IPS DF 4.7 (cell line): ENCODE results near the gene SNHG17.
A peak's percentile ranks its signal among the peaks of the same experiment; 100 is the strongest.
"Not testable (repeated sequence)": the region's sequence is repeated elsewhere in the genome, so short reads cannot be mapped to it uniquely, and the experiment has no call there.

Source experiments
- DNase-seq: peaks from one replicate; pipeline ENCODE4 v3.0.0-alpha.2; 2013; ENCODE audit warnings: low spot score; ENCODE audit errors: extremely low read depth

Gene SNHG17

DNA sequence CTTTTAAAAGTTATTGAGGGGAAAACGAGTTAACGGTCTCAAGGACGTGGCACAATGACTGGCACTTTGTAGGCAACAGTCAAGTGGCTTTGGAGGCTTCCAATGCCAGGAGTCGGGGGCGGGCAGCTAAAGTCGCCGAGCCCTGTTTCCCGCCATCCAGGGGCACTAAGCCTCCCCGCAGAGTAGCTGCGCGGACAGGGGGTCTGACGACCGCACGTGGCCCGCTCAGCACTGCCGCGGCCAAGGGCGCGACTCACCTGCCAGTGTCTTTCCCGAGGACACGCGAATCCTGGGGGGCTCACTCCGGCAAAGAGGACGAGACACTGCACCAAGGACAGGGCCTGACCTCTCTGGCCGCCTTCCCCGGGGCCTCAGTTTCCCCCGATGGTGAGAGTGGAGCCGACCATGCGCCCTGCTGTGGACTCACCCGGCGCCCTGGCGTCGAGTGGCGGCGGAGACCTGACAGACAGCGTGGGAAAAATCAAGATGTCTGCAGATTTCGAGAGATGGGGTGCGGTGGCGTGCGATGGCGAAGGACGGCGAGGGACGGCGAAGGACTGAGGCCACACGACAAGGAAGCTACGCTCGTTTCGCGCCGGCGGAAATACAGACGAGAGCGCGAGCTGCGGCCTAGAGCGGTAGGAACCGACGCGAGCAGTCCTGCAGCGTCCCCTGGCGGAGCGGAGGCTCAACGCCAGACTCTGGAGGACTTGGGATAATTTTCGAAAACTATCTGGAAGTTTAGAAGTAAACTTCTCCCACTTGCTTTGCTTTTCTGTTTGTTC, at the start of gene SNHG17:
TSS of gene SNHG17 (minus strand) at position 559 of the 785 bp plus-strand sequence.
- peak; percentile 56 for DNase-seq

DNA sequence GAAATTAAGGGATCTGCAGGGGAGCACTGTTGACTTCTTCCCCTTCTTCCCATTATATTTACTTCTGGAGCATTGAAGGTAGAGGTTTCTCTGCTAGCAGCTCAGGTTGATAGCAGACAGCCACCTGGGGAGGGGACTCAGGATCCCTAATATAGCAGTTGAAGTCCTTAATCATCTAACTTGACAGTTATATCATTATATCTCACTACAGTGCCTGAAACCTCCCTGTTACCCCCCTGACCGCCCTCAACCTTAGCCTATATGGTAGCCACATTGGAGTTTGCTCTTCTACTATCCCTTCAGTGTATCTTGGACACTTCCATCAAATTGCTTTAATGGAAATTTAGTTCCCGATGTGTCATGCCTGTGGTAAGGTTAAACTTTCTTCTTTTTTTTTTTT, 44.5 kb upstream of the SNHG17 start:
- DNase-seq = no peak

DNA sequence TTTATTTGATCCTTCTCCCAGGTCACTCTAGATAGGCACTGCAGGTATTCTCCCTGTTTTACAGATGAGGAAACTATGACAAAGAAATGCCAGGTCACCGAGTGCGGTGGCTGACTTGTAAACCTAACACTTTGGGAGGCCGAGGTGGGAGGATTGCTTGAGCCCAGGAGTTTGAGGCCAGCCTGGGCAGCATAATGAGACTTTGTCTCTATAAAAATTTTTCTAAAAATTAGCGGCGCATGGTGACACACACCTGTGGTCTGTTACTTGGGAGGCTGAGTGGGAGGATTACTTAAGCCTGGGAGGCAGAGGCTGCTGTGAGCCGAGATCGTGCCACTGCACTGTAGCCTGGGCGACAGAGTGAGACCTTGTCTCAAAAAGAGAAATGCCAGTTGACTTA, 42.6 kb upstream of the SNHG17 start:
- DNase-seq = no peak

DNA sequence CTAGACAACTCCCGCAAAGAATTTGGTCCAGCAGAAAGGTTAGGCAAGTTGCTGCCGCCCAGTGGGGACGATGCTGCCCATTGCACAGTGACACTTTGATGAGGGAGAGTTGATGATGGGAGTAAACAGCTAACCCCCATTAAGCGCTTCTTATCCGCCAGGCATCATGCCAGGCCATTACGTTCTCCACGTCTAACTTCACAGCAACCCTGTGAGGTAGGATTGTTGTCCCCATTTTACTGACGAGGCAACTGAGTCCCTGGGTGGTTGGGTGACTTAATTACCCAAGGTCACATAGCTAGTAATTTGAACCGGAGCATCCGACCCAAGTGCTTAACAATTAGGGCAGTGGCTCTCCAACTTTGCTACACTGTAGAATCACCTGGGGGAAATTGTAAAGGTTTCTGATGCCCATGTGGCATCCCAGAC, 38.3 kb upstream of the SNHG17 start:
- no peak for DNase-seq

DNA sequence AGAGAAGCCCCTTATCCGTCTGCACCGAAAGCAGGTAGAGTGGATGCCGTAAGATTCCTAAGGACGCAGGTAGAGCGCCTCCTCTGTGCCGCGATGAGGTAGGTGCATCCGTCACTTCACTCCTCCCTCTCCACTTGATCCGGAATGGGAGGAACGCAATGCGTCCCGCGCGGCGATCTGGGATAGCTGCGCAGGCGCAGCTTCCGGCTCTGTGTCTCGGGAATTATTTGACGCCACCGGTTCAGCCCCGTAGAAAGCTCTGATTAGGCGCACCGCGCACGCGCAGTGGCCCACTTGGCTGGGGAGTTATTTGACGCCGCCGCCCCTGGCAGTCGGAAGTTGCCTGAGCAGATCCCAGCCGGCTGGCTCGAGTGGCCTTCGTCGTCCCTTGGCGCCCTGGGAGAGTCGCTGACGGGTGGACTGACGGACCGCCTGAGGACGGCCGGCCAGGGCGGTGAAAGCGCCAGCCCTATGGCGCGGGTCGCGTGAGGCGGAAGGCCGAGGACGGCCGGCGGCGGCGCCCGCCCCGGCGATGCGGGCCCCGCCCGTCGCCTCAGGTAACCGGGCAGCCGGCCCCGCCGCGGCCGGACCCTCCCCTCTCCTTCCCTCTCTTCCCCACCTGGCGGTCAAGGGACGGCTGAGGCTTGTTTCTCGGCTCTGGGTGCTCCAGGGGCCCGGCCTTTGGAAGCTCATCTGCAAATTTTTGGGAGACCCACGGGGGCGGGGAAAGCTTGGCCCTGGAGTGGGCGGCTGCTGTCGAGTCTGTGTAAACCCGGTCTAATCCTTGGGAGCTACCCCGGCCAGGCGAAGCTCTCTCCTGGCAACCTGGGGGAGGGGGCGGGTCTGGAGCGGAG, 37.6 kb upstream of the SNHG17 start, which contains the start of gene RALGAPB:
TSS of gene RALGAPB (plus strand) at position 331 of the 854 bp plus-strand sequence. CDS start 15,590 bp downstream, outside the sequence.
- peak; percentile 99 for DNase-seq

DNA sequence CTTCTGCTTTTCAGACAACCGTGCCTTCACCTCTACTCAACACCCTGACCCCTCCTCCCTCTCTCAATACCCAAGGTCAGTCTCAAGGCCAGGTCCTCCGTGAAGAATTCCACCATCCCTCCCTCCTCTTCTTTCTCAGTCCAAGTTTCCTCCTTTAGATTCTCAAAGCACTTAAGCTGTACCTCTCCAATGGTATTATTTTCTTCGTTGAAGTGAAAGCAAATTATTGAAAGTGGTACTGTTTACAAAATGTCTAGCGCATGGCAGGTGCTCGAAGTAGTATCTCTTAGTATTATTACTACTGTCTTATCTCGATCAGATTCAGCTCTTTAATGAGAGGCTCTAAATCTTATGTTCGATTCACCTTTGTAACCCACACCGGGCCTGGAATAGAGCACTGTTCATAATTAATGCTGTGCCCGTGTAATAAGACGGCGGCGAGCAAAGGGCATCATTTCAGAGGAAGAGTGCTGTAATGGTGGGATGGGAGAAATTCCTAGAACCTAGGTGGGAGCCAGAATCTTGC, 36.9 kb upstream of the SNHG17 start:
- DNase-seq = no peak

DNA sequence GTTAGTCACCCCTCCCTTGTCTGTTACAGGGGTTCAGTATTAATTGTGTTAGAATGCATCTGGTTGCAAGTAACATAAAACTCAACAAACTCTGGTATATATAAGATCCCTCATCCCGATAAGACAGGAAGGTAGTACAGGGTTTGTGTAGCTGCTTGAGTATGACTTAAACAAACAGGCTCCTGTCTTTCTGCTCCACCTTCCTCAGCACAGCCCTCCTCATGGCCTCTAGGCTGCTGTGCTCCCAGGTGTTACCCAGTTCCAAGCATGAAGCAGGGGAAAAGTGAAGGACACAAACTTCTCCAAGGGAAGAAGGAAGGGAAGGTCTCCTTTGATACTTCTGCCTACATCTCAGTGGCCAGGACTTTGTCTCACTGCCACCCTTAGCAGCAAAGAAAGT, 36.1 kb upstream of the SNHG17 start:
- no peak for DNase-seq

DNA sequence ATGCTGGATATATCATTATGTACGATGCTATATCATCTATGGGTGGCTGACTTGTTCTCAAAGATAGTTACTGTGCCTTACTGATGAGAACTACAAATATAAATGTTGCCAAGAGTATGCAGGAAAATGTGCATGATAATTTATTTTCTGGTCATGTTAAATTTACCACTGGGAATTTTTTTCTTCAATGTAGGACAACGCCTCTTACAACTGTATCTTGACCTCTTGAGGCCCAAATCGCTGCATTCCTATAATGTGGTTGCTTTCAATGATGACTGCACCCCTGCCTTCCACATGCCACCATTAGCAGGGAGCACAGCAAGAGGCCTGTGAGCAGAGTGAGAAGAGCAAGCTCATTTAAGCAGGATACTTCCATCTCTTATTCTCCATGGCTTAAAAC, 31.9 kb upstream of the SNHG17 start:
- DNase-seq = no peak

DNA sequence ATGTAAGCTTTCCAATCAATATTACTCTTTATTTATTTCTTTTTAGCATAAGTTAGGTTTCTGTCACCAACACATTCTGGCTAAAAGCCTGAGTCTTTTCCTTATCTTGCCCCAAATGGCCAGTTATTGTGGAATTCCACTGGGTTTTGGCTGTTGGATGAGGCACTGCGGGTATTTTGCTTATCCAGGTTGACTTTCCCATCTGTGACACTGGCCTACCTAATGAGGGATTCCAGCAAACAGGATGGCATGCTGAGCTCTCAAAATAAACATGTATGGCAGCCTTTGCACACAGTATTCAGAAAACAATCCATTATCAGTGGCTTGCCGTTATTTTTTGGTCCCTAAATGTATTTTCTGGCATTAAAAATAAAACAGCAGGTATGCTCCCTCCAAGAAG, 31.0 kb upstream of the SNHG17 start:
- DNase-seq = no peak

DNA sequence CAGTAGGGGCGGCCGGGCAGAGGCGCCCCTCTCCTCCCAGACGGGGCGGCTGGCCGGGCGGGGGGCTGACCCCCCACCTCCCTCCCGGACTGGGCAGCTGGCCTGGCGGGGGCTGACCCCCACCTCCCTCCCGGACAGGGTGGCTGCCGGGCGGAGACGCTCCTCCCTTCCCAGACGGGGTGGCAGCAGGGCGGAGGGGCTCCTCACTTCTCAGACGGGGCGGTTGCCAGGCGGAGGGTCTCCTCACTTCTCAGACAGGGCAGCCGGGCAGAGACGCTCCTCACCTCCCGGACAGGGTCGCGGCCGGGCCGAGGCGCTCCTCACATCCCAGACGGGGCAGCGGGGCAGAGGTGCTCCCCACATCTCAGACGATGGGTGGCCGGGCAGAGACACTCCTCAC, 26.4 kb upstream of the SNHG17 start:
- not testable (repeated sequence) for DNase-seq

DNA sequence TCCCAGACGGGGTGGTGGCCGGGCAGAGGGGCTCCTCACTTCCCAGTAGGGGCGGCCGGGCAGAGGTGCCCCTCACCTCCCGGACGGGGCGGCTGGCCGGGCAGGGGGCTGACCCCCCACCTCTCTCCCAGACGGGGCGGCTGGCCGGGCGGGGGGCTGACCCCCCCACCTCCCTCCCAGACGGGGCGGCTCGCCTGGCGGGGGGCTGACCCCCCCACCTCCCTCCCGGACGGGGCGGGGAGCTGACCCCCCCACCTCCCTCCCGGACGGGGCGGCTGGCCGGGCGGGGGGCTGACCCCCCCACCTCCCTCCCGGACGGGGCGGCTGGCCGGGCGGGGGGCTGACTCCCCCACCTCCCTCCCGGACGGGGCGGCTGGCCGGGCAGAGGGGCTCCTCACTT, 26.0 kb upstream of the SNHG17 start:
- not testable (repeated sequence) for DNase-seq

DNA sequence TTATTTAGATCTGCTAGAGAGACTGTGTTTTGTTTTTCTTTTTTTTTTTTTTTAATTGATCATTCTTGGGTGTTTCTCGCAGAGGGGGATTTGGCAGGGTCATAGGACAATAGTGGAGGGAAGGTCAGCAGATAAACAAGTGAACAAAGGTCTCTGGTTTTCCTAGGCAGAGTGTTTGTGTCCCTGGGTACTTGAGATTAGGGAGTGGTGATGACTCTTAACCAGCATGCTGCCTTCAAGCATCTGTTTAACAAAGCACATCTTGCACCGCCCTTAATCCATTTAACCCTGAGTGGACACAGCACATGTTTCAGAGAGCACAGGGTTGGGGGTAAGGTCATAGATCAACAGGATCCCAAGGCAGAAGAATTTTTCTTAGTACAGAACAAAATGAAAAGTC, 25.5 kb upstream of the SNHG17 start:
- not testable (repeated sequence) for DNase-seq

DNA sequence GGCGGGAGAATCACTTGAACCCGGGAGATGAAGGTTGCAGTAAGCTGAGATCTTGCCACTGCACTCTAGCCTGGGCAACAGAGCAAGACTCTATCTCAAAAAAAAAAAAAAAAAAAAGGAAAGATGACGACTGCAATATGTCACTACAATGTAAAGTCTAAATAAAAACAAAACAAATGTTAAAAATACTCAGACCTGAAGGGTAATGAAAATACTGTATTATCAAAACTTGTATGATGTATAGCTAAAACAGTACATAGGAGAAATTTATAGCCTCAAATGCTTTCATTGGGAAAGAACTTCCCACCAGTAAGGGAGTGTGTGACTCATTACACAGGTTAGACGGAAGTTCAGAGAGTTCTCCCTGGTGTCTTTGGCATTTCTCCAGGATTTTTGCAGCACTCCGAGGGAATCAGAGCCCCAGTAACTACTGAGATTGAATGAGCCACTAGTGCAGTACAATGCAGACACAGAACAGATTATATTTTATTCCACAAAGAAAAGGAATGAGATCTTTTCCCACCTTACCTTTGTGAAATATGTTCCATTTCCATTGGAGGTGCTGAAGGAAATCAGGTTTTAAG, 25.0 kb upstream of the SNHG17 start:
- no peak for DNase-seq

DNA sequence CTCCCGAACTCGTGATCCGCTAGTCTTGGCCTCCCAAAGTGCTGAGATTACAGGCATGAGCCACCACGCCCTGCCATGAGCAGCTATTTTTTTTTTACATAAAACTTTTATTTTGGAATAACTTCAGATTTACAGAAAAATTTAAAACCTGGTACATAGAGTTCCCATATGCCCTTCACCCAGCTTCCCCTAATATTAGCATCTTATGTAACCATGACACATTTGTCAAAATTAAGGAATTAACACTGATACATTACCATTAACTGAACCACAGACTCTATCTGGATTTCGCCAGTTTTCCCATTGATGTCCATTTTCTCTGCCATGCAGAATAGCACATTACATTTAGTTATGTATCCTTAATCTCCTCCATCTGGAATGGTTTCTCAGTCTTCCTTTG, 23.2 kb upstream of the SNHG17 start:
- no peak for DNase-seq

DNA sequence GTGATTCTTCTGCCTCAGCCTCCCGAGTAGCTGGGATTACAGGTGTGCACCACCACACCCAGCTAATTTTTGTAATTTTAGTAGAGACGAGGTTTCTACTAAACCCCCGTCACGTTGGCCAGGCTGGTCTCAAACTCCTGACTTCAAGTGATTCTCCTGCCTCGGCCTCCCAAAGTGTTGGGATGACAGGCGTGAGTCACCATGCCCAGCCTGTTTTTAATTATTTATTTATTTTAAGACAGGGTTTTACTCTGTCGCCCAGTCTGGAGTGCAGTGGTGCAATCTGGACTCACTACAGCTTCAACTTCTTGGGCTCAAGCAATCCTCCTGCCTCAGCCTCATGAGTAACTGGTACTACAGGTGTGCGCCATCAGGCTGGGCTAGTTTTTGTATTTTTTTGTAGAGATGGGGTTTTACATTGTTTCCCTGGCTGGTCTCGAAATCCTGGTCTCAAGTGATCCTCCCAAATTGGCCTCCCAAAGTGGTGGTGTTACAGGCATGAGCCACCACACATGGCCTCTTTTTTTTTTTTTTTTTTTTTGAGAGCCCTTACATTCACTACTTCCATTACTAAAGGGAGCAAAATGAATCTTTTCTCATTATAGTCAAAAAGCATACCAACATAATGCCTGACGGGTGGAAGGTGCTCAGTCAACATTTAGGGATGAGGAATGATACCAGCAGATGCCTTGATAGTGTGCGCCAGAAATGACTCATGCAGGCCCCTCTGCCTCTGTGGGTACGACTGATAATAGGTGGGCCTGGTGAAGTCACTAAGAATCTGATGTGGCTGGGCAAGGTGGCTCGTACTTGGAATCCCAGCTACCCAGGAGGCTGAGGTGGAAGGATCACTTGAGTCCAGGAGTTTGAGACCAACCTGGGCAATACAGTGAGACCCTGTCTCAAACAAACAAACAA, 19.7 kb upstream of the SNHG17 start:
- no peak for DNase-seq

DNA sequence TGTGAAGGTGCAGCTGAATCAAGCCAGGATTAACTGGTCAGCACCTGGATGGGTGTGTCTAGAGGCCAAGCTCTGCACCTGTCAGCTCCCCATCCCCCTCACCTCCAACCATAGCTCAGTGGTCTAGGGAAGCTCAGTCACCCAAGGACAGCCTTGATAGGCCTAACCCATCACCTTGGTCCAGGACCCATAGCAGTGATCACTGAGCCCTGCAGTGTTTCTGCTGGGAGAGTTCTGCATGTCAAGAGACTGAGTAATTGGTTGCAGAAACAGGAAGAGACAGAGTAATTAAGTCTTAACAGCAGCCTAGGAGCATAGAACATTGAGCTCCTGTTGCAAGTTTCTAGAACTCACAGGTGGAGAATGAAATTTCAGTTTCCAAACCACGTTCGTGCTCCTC, 18.8 kb upstream of the SNHG17 start:
- DNase-seq = no peak

DNA sequence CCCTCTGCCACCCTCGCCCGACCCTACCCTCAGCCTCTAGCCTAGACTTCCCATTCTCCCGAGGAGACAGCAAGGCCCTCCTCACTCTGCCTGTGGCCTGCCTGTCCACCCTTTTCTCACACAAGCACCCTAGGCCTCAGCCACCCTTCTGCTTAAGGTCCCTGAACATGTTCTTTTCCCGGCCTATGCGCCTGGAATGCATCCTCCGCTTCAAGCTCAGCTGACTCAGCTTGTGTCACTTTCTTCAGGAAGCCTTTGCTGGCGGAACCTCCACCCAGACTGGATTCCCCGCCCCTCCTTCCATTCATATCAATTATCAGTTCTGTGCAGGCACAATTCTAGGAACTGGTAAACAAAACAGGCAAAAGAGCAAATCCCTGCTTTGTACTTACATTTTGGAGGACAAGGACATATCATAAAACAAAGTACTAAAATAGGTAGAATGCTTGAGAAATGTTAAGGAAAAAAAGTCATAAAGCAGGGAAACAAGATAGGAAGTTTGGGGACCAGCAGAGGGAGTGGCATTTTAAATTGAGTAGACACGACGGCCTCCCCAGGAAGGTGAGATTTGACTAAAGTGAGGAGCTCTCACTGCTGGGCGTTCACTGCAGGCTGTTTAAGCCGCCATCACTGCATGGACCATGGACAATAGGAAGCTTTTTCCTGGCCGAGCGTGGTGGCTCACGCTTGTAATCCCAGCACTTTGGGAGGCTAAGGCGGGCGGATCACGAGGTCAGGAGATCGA, 17.9 kb upstream of the SNHG17 start:
- DNase-seq = no peak

DNA sequence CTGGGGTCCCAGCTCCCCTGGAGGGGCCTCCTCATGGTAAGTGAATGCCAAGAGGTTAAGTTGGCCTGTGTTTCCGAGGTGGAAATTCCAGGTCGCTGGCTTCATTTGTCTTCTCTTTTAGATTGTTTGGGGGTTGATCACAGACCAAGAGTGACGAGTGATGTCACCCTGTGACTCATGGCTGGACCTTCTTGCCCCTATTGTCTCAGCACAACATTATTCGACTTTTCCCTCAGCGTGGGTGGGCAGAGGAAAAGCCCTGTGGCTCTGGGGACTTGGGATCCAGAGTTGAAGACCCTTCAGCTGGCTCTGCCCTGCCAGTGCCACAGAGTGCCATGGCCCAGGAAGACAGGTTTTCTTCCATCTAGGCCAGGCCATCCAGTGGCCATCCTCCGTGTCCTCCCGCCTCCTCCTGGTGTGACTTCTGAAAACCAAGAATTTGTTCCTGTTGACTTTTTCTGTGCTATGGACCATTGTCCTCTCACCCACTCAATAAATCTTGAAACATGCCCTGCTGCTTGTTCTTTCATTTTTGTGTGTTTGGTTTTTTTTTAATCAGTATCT, 15.4 kb upstream of the SNHG17 start:
- DNase-seq = no peak

DNA sequence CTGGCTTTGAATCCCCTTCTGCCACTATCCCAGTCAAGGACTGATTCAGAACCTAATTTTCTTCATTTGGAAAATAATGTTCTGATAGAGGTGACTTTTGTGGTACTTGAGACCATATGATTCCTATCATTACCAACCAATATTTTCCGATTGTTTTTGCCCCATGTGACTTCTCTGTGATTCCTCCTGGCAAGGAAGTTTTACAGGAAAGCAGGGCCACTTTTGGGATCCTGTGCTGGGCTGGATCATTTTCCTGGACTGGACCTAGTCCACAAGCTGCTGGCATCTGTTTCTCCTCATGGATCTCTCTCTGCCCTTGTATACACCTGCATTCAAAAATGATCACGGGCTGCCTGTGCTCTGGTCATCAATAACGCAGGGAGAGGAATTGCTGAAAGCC, 13.9 kb upstream of the SNHG17 start:
- DNase-seq = no peak
